COLO668 (cell line): ENCODE data around the gene RNF4.
"Not testable (repeated sequence)": the region's sequence is repeated elsewhere in the genome, so short reads cannot be mapped to it uniquely, and the experiment has no call there.

Experiments
- DNase-seq: peaks from one replicate; lab custom pipeline; 2025; ENCODE audit not compliant: unreplicated experiment; lab: John Stamatoyannopoulos, UW

The RNF4 gene

DNA sequence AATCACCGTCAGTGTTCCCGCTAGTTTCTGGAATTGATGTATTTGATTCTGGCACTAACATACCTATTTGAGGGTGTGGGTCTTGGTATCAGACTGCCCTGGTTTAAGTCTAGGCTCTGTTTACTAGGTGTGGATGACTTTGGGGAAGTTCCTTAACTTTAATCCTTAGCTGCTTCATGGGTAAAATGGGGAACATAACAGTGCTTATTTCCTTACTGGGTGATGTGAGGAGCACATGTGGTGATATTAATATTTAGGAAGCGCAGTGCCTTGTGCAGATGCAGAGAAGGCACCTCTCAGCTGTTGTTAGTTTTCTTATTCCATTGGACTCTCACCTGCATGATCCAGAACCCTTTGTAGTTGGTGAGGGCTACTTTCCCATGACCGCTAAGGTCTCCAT lies 17.1 kb downstream of the RNF4 start:
- DNase-seq: no peak

DNA sequence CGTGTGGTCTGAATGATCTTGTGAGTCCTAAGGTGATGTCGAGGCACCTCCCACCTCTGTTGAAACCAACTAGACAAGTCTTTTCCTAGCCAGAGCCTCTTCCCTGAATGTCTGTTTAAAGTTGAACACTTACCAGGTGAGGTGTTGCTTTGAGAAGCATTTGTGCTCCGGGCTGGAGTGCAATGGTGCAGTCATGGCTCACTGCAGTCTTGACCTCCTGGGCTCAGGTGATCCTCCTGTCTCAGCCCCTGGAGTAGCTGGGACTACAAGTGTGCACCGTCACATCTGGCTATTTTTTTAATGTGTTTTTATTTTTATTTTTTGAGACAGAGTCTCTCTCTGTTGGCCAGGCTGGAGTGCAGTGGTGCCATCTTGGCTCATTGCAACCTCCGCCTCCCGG lies 18.1 kb downstream of the RNF4 start:
- DNase-seq: no peak

DNA sequence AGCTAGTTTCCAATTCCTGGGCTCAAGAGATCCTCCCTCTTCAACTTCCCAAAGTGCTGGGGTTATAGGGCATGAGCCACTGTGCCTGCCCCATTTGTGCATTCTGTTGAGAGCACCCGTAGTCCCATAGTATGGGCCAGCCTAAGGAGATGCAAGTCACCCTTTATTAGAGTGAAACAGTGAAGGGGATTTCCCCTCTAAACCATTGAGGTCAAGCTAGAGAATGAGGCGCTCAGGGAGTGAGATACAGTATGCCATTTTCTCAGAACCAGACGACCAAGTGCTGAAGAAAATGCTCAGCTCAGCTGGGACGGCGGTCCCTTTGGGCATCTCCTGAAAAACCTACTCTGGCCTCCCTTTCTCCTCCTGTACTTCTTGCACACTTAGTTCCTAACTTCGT lies 18.7 kb downstream of the RNF4 start:
- no peak for DNase-seq

DNA sequence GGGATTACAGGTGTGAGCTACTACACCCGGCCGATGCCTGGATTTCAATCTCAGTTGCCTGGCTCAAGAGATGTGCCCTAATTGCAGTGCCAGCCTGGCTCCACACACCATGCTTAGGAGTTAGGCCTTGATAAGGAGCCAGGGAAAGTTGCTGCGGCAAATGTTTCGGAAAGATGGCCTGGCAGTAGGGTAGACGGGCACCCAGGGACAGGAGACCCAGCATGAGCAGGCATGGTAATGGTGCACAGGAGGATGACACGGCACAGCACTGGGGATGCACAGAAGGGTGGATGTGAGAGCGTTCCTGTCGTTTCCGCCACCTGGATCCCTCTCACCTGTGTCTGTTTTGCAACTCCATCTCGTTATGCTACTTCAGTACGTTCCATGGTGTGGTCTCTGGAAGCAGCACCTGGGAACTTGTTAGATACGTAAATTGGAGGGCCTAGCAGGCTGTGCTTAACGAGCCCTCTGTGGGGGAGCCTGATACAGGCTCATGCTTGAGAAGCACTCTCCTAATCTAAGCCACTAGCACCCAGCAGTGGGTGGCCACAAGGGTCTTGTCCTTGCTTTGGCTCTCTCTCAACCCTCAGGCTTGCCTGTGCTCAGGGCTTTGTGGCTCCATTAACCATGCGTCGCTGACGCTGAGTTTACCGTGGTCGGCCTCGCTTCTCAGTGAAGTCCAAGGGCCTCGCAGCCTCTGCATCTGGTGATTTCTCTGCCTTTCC lies 20.3 kb downstream of the RNF4 start:
- DNase-seq: no peak

- no peak for DNase-seq
Observed at GRCh38 chr4:2489841-2490552, 21.1 kb downstream of the RNF4 start.

DNA sequence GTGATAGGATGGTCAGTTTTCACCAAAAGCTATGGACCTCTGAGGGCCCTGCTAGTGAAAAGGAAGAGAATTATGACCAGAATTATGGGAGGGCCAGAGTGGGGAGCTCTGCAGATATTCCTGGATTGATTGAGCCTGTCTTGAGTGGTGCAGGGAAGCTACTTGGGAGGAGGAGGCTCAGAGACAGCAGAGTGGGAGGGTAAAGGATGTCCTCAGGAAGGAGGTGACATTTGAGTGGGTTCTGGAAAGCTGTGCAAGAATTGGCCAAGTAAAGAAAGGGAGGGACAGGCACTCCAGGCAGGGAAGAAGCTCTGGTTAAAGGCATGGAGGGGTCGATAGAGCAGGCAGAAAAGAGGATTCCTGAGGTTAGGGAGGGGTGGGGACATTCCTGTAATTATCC lies 24.1 kb downstream of the RNF4 start:
- no peak for DNase-seq

- no peak for DNase-seq
Observed at GRCh38 chr4:2494992-2495391, 26.1 kb downstream of the RNF4 start.

GRCh38 chr4:2497324-2497723 lies 28.4 kb downstream of the RNF4 start:
- DNase-seq: no peak

DNA sequence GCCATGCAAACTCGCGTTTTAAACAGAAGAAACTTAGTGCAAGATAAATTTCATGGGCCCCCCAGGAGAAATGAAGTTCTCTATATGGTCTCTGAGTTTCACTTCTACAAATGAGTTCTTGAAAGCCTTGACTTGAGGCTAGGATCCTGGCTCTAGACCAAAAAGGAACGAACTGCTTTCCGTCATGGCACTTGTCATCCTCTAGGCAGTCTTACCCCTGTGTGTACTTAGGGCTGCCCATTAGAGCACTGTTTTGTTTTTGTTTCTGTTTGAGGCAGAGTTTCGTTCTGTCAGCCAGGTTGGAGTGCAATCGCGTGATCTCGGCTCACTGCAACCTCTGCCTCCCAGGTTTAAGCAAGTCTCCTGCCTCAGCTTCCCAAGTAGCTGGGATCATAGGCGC lies 29.0 kb downstream of the RNF4 start:
- no peak for DNase-seq

- DNase-seq: no peak
Observed at GRCh38 chr4:2500547-2500946, 31.6 kb downstream of the RNF4 start.

DNA sequence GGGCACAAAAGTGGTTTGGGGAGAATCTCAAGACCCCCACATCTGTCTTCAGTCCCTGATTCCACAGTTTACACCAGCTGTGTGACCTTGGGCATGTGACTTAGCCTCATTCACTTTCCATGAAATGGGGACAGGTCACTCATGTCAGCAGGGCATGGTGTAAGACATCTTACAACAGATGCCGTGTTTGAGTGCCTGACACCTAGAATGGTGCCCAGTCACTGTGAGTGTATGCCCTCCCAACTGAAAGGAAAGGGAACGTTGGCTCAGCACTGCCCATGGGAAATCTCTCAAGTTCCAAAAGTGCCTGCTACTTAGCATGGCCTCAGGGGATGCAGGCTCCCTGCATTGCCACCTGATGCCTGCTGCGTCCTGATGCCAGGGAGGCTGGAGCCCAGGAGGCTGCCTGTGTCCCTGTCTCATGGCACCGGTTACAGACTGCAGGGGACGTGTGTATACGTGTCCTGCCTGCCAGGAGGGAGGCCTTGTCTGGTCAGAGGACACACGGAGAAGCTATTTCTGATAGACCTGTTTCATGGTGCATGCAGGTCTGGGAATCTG lies 32.2 kb downstream of the RNF4 start:
- no peak for DNase-seq

GRCh38 chr4:2503809-2504208 lies 34.9 kb downstream of the RNF4 start:
- no peak for DNase-seq

DNA sequence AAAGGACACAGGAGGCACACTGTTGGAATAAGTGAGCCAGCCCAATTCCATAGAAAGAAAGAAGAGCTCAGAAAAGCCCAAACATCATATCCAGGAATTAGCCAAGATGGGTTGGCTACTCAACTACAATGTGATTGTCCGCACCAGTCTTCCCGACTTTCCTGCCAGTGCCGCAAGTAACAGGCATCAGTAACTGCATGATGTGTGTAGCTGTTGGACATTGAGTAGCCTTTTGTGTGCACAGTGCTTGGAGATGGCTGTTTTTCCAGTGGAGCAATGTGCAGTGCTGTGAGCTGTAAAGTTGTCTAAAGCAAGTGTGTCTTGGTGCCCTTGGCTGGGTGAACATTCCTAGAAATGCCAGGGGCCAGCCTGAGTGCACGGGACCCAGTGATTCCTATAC lies 38.4 kb downstream of the RNF4 start:
- no peak for DNase-seq

DNA sequence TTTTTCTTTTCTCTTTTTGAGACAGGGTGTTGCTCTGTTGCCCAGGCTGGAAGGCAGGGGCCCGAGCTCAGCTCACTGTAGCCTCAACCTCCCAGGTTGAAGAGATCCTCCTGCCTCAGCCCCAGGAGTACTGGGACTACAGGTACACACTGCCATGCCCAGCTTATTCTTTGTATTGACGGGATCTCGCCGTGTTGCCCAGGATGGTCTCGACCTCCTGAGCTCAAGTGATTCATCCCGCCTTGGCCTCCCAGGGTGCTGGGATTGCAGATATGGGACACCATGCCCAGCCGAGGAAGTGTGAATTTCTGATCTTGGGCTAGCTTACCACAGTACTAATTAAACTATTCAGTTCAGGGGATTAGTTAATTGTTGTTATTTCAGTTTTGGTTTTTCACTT lies 38.9 kb downstream of the RNF4 start:
- no peak for DNase-seq

GRCh38 chr4:2510351-2511259 lies 41.7 kb downstream of the RNF4 start:
- no peak for DNase-seq

DNA sequence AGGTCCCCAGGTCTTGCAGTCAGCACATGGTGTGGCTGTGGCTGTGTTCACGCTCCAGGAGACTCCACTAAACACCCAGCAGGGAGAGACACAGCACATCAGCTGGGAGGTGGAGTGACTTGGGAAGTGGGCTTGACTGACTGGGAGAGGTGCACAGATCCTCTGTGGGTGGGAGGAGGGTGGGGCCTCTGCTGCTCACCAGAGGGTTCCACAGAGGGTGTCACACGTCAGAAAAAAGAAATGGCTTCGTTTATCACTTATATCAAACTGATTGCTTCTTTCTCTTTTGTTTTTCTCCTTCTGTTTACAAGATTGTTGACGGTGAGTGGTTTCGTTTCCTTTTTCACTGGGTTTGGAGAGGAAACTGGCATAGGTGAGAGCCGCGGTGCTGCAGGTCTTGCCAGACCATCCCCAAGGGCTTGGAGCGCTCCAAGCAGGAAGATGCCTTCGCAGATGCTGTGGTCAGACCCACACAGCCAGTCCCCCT lies 42.8 kb downstream of the RNF4 start:
- no peak for DNase-seq

GRCh38 chr4:2512396-2513135 lies 43.7 kb downstream of the RNF4 start:
- DNase-seq: no peak

DNA sequence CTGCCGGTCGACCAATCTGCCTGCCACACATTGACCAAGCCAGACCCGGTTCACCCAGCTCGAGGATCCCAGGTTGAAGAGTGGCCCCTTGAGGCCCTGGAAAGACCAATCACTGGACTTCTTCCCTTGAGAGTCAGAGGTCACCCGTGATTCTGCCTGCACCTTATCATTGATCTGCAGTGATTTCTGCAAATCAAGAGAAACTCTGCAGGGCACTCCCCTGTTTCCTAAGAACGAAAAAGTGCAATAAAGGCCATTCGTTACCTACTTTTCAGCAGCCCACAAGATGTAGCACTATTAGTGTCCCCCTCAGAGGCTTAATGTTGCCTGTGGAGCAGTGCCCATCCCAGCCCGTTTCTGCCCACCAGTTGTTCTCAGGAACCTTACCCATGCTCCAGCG lies 45.3 kb downstream of the RNF4 start:
- not testable (repeated sequence) for DNase-seq

DNA sequence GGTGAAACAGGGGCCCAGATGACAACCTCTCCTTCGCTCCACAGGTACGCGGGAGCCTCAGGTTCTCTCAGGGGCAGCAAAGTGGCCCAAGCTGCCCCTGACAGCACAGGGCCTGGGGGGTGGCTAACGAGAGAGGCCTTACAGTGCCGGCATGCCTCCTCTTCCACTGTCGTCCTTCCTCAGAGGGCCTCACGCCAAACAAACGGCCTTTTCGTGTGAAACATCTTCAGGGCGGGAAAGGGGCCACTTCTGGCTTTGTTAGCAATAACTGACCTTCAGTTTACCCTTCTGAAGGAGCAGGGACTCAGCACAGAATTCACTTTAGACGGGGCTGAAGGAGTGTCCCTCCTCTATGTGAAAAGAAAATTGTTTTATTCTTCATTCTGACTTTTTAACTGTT lies 46.0 kb downstream of the RNF4 start:
- not testable (repeated sequence) for DNase-seq

DNA sequence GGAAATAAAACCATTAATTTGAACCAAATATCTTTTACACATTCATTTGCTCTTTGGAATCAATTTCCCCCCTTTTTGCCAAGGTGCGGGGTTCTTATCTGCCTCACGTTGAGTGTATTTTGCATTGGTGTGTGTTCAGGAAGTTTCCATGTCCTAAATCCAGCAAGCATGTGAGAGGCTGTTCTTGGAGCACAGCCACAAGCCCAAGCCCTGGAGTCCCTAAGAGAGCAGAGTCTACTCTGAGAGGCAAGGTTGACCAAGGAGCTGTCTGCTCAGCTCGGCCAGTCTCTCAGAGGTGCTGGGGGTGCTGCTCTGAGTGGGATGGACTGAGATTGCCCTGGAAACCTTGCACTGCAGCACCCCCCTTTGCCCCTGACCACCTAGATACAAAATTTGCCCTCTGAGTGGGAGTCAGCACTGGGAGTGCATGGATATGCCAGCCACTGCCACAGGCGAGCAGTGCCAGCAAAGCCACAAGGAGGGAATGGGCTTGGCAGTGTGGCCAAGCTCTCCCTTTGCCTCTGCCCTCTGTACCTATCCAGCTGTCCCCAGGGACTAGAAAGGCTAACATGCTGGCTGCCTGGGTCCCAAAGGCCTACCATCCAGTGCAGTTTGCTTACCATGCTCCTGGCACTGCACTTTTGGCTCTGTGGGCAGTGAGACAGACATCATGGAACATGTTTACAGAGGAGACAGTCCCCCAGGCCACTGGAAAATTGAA lies 47.1 kb downstream of the RNF4 start:
- no peak for DNase-seq
